ENCODE measurements around the gene POT1. TPM values are rescaled to one million over a fixed set of nuclear protein-coding genes. Genes with fewer than 3 reads are reported as not detected.

POT1 gene
- 19.1 and 27.3 TPM in 2 replicates for total RNA-seq

GRCh38 chr7:124929467-124930172, at the start of gene POT1:
POT1 (minus strand) TSS chr7:124929825; CDS start chr7:124897173, 32,652 bp downstream.

Other genes starting within 250 kb of the POT1 start
- gene GPR37, start 164.0 kb downstream of the POT1 start, total RNA-seq, result 0.23 TPM in 1 of 2 replicates, not detected in the other

Data from pericardium fibroblast (primary cell).